ENCODE data around the gene ANO10. TPM values are rescaled to one million over a fixed set of nuclear protein-coding genes. Genes with fewer than 3 reads are reported as not detected.

Gene ANO10
- total RNA-seq, 2 donors from 2014 or later, result 83.8 to 112 TPM

- Histone ChIP-seq H3K27ac (ENCODE audit: low read depth, low read length) (no peak overlapping the region), H3K9ac (ENCODE audit: extremely low read depth, low read length, poor library complexity, severe bottlenecking) (no peak overlapping the region), H3K27me3 (ENCODE audit: control insufficient read depth, insufficient read depth, low read length, poor library complexity, severe bottlenecking) (no peaks in the 10 kb centered on the region), H3K4me3 (ENCODE audit: low read length) (no peak overlapping the region), H3K4me1 (ENCODE audit: control insufficient read depth, insufficient read depth, low read length) (no peaks in the 10 kb centered on the region), H3K9me3 (ENCODE audit: control insufficient read depth, low read length) (no peaks in the 10 kb centered on the region), H3K36me3 (ENCODE audit: control insufficient read depth, insufficient read depth, low read length) (peaks cover 13% of the 10 kb centered on the region)
- no peak for TF ChIP-seq CTCF (conservative IDR thresholded peaks at IDR 0.05)
- H3K4me3 Mint-ChIP-seq, result no peak overlapping the region
- H3K27me3 Mint-ChIP-seq (ENCODE audit: insufficient read depth), result no peaks in the 10 kb centered on the region
- WGBS, 2 experiments (ENCODE audit: insufficient coverage in 1 of 2, insufficient read length in 1 of 2), result 92 to 97% methylated on average over 6 to 8 of the region's 8 CpGs
- no peaks in the 10 kb centered on the region for H3K9me3 Mint-ChIP-seq
- H3K4me1 Mint-ChIP-seq, result peaks cover 4% of the 10 kb centered on the region
- no peak for DNase-seq
- H3K27ac Mint-ChIP-seq, result no peak overlapping the region
- peaks cover 28% of the 10 kb centered on the region for H3K36me3 Mint-ChIP-seq (ENCODE audit: low read depth)
Observed at GRCh38 chr3:43418601-43419272, 203.1 kb downstream of the ANO10 start.

- 87 to 93% methylated on average over 9 to 11 of the region's 11 CpGs for WGBS, 2 experiments (ENCODE audit: insufficient coverage in 1 of 2, insufficient read length in 1 of 2)
- no peak overlapping the region for H3K4me3 Mint-ChIP-seq
- TF ChIP-seq CTCF (conservative IDR thresholded peaks at IDR 0.05), result no peak
Observed at GRCh38 chr3:43417133-43417532, 204.7 kb downstream of the ANO10 start.

GRCh38 chr3:43415088-43415487, 206.7 kb downstream of the ANO10 start:
- 90 to 95% methylated on average over 2 to 5 of the region's 5 CpGs for WGBS, 2 experiments (ENCODE audit: insufficient coverage in 1 of 2, insufficient read length in 1 of 2)
- Histone ChIP-seq H3K27me3 (ENCODE audit: control insufficient read depth, insufficient read depth, low read length, poor library complexity, severe bottlenecking) (no peaks in the 10 kb centered on the region), H3K36me3 (ENCODE audit: control insufficient read depth, insufficient read depth, low read length) (peaks cover 10% of the 10 kb centered on the region), H3K4me3 (ENCODE audit: low read length) (no peak overlapping the region), H3K9me3 (ENCODE audit: control insufficient read depth, low read length) (no peaks in the 10 kb centered on the region), H3K27ac (ENCODE audit: low read depth, low read length) (no peak overlapping the region), H3K9ac (ENCODE audit: extremely low read depth, low read length, poor library complexity, severe bottlenecking) (no peak overlapping the region), H3K4me1 (ENCODE audit: control insufficient read depth, insufficient read depth, low read length) (no peaks in the 10 kb centered on the region)
- Mint-ChIP-seq H3K9me3 (no peaks in the 10 kb centered on the region), H3K4me3 (no peak overlapping the region), H3K4me1 (peaks cover 4% of the 10 kb centered on the region), H3K36me3 (ENCODE audit: low read depth) (peaks cover 20% of the 10 kb centered on the region), H3K27me3 (ENCODE audit: insufficient read depth) (no peaks in the 10 kb centered on the region), H3K27ac (no peak overlapping the region)
- no peak for TF ChIP-seq CTCF (conservative IDR thresholded peaks at IDR 0.05)
- DNase-seq, result no peak

More at GRCh38 chr3:43417133-43417532, 204.7 kb downstream of the ANO10 start:
- H3K9ac ChIP-seq (ENCODE audit: extremely low read depth, low read length, poor library complexity, severe bottlenecking), result no peak overlapping the region
- H3K9me3 ChIP-seq (ENCODE audit: control insufficient read depth, low read length), result no peaks in the 10 kb centered on the region
- H3K36me3 ChIP-seq (ENCODE audit: control insufficient read depth, insufficient read depth, low read length), result peaks cover 13% of the 10 kb centered on the region
- H3K36me3 Mint-ChIP-seq (ENCODE audit: low read depth), result peaks cover 28% of the 10 kb centered on the region
- H3K27me3 ChIP-seq (ENCODE audit: control insufficient read depth, insufficient read depth, low read length, poor library complexity, severe bottlenecking), result no peaks in the 10 kb centered on the region
- no peak overlapping the region for H3K27ac ChIP-seq (ENCODE audit: low read depth, low read length)
- H3K4me3 ChIP-seq (ENCODE audit: low read length), result no peak overlapping the region
- no peak overlapping the region for H3K27ac Mint-ChIP-seq
- H3K4me1 ChIP-seq (ENCODE audit: control insufficient read depth, insufficient read depth, low read length), result no peaks in the 10 kb centered on the region
- H3K4me1 Mint-ChIP-seq, result peaks cover 4% of the 10 kb centered on the region
- H3K9me3 Mint-ChIP-seq, result no peaks in the 10 kb centered on the region
- no peaks in the 10 kb centered on the region for H3K27me3 Mint-ChIP-seq (ENCODE audit: insufficient read depth)
- no peak for DNase-seq
